Fibroblast of mammary gland (primary cell): Measurements from ENCODE around the gene STARD9.
"Not testable (repeated sequence)": the region's sequence is repeated elsewhere in the genome, so short reads cannot be mapped to it uniquely, and the experiment has no call there.

Source experiments
- DNase-seq: peaks from one replicate; pipeline ENCODE4 v3.0.0-alpha.2; 2010; ENCODE audit warnings: low read depth
- H3K4me3 ChIP-seq: 2 replicates; pipeline ENCODE4 v1.5.1; 2011; ENCODE audit warnings: low read depth, mild to moderate bottlenecking, low read length, moderate library complexity; ENCODE audit not compliant: control insufficient read depth
- TF ChIP-seq, protein P1 (sequence below): conservative IDR thresholded peaks from 2 replicates; pipeline ENCODE4 v1.5.1; 2011; ENCODE audit warnings: low read depth, low read length, inconsistent platforms; ENCODE audit not compliant: control insufficient read depth, insufficient read depth

The STARD9 gene

DNA sequence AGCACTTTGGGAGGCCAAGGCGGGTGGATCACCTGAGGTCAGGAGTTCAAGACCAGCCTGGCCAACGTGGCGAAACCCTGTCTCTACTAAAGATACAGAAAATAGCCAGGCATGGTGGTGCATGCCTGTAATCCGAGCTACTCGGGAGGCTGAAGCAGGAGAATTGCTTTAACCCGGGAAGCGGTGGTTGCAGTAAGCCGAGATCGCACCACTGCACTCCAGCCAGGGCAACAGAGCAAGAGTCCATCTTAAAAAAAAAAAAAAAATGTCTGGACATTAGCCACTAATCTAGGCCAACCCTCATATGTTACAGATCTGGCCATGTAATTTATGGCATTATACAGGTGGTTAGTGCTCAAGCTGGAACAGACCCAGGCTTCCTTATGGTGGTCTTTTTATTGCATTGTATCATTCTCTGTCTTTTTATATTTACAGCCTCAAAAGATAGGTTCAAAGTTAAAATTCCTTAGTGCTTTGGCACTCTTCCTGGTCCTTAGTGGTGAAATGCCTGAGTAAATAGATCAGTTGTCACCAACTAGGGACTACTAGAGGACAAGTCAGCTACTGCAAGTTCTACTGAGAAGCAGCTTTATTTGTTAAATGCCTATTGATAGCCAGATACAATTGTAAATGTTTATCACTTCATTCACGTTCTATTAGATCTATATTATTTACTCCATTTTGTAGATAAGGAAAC, 16.0 kb downstream of the STARD9 start:
- H3K4me3 ChIP-seq: no peak overlapping the region
- peak; percentile 52 for DNase-seq
- TF ChIP-seq, protein P1, sequence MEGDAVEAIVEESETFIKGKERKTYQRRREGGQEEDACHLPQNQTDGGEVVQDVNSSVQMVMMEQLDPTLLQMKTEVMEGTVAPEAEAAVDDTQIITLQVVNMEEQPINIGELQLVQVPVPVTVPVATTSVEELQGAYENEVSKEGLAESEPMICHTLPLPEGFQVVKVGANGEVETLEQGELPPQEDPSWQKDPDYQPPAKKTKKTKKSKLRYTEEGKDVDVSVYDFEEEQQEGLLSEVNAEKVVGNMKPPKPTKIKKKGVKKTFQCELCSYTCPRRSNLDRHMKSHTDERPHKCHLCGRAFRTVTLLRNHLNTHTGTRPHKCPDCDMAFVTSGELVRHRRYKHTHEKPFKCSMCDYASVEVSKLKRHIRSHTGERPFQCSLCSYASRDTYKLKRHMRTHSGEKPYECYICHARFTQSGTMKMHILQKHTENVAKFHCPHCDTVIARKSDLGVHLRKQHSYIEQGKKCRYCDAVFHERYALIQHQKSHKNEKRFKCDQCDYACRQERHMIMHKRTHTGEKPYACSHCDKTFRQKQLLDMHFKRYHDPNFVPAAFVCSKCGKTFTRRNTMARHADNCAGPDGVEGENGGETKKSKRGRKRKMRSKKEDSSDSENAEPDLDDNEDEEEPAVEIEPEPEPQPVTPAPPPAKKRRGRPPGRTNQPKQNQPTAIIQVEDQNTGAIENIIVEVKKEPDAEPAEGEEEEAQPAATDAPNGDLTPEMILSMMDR: peak; percentile 32

DNA sequence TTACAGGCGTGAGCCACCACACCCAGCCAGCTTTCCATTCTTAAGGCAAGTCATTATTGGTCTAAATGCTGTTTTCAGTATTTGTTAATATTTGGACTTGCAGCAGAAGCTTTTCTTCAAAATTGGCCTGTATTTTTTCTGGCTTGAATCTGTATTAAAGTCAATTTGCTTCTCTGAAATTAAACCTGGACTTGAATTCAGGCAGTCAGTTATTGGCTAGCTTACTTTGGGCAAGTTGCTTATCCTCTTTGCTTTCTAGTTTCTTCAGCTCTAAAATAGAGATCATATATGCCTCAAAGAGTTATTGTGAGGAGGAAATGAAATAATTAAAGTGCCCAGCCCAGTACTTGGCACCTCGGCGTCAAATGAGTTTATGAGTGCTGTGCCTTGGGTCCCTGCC, 17.3 kb downstream of the STARD9 start:
- H3K4me3 ChIP-seq: no peak overlapping the region
- no peak for DNase-seq
- TF ChIP-seq, protein P1: no peak

DNA sequence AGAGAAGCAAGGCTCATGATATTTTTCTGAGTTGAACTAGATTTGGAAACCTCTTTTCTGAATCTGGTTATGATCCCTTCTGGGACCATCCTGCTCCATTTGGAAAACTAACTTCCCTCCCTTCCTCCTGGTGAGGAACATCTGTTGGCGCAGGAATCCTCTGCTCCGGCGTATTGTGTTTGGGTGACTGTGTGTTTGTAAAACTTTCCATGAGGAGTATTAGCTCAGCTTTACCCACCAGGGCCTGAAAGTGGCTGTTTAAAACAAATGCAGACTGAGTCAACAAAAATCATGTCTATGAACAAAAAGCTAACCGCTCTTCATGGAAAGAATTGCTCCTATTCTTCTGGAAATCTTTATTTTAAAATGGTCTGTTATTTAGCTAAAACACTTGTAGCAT, 17.7 kb downstream of the STARD9 start:
- peak; percentile 63 for DNase-seq
- H3K4me3 ChIP-seq: no peak overlapping the region
- TF ChIP-seq, protein P1: no peak

DNA sequence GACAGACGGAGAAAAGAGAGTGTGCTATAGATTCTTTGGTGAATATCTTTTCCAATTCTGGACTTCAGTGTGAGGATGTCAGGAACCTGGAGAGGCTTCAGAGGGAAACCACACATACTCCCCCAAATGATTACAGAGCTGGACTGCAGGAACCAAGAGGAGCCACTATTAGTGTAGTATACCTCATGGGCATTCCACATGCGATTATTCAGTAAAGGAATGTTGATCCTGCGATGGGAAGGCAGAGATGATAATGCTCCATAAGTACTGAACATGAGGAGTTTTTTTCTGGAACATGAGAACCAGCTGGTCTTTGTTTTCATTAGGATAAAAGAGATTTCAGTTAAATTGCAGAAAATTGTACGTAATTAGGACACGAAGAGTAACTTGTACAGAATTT, 18.7 kb downstream of the STARD9 start:
- H3K4me3 ChIP-seq: no peak overlapping the region
- DNase-seq: no peak
- TF ChIP-seq, protein P1: no peak

DNA sequence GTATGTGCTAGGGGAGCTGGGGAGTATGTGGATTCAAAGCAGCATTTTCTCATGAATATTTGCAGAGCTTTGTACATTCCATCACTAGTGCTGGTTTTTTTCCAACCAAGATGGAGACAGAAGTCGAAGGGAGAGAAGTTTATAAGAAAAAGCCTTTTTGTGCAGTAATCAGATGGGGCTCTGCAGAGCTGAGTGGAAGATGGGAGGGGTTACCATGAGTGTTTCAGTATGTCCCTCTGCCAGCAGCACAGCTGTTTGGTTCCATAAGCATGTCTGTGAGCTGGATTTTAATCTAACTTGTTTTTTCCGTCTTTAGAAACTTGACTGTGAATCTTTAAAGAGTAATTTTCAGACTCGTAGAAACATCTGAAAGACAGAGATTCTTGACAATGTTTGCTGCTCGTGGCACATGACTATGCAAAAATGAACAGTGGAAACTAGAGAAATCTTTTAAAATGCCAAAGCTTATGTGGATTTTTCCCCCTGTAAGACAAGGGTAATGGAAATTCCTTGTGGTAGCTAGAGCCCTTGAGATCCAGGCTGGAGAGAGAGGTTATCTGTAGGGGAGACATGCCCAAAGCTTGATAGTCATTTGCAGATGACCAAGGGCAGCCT, 20.3 kb downstream of the STARD9 start:
- no peak overlapping the region for H3K4me3 ChIP-seq
- TF ChIP-seq, protein P1: no peak
- DNase-seq: peak; percentile 33

DNA sequence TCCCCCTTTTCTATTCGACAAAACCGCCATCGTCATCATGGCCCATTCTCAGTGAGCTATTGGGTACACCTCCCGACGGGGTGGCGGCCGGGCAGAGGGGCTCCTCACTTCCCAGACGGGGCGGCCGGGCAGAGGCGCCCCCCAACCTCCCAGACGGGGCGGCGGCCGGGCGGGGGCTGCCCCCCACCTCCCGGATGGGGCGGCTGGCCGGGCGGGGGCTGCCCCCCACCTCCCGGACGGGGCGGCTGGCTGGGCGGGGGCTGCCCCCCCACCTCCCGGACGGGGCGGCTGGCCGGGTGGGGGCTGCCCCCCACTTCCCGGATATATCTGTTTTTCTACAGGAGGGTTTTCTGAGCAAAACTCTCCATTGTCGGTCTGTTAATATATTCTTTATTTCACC, 25.9 kb downstream of the STARD9 start:
- DNase-seq, H3K4me3 ChIP-seq: not testable (repeated sequence)

DNA sequence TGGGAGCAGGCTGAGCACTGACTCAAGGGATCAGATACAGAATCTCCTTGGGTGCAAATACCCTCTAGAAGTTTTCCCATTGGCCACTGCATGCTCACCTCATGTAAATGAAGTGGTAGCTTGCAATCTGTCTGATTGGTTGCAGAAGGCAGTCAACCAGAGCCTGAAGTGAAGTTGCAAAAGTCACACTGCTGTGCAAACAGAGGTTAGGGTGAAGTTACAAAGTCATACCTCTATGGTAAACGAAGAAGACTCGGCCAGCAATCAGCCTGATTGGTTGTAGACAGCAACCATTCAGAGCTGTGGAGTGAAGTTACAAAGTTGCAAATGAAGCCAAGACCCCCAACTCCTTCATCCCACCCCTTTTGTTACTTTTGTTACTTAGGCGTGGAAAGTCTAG, 27.1 kb downstream of the STARD9 start:
- TF ChIP-seq, protein P1: no peak
- no peak overlapping the region for H3K4me3 ChIP-seq
- no peak for DNase-seq
